Measurements from ENCODE around the gene DAGLB.
"Not testable (repeated sequence)": the region's sequence is repeated elsewhere in the genome, so short reads cannot be mapped to it uniquely, and the experiment has no call there.

Gene DAGLB

GRCh38 chr7:6425948-6426347, 21.8 kb downstream of the DAGLB start:
- no peak for DNase-seq

- no peak for DNase-seq
Measured at GRCh38 chr7:6423942-6424701, 23.6 kb downstream of the DAGLB start.

- DNase-seq = no peak
Measured at GRCh38 chr7:6422926-6423632, 24.7 kb downstream of the DAGLB start.

- DNase-seq = no peak
Measured at GRCh38 chr7:6422095-6422494, 25.7 kb downstream of the DAGLB start.

GRCh38 chr7:6420680-6421079, 27.1 kb downstream of the DAGLB start:
- no peak for DNase-seq

GRCh38 chr7:6419310-6419773, 28.4 kb downstream of the DAGLB start:
- DNase-seq = no peak

- no peak for DNase-seq
Measured at GRCh38 chr7:6417408-6417807, 30.3 kb downstream of the DAGLB start.

- no peak for DNase-seq
Measured at GRCh38 chr7:6416516-6417145, 31.1 kb downstream of the DAGLB start.

GRCh38 chr7:6413637-6414036, 34.1 kb downstream of the DAGLB start:
- DNase-seq = no peak

- DNase-seq = no peak
Measured at GRCh38 chr7:6409944-6410693, 37.6 kb downstream of the DAGLB start.

GRCh38 chr7:6409091-6409490, 38.7 kb downstream of the DAGLB start:
- no peak for DNase-seq

- DNase-seq = no peak
Measured at GRCh38 chr7:6407434-6407833, 40.3 kb downstream of the DAGLB start.

GRCh38 chr7:6406121-6406520, 41.6 kb downstream of the DAGLB start:
- DNase-seq = no peak

GRCh38 chr7:6403907-6404306, 43.8 kb downstream of the DAGLB start:
- no peak for DNase-seq

GRCh38 chr7:6402741-6403140, 45.0 kb downstream of the DAGLB start:
- no peak for DNase-seq

- DNase-seq = no peak
Measured at GRCh38 chr7:6402041-6402440, 45.7 kb downstream of the DAGLB start.

GRCh38 chr7:6401536-6401935, 46.2 kb downstream of the DAGLB start:
- DNase-seq = no peak

- DNase-seq = not testable (repeated sequence)
Measured at GRCh38 chr7:6400243-6401105, 47.3 kb downstream of the DAGLB start.

GRCh38 chr7:6399351-6399750, 48.4 kb downstream of the DAGLB start:
- no peak for DNase-seq

GRCh38 chr7:6398943-6399342, 48.8 kb downstream of the DAGLB start:
- no peak for DNase-seq

- DNase-seq = not testable (repeated sequence)
Measured at GRCh38 chr7:6397759-6398495, 49.8 kb downstream of the DAGLB start.
